DOHH2 (cell line): ENCODE measurements around the gene CSNK2B.
A peak's percentile ranks its signal among the peaks of the same experiment; 100 is the strongest.

Source experiments
- H3F3A ChIP-seq: fragments of 200-600 bp; sonication (generic), shearing (Covaris generic); 2 replicates; pipeline ENCODE4 v1.6.0; 2016; ENCODE audit warnings: antibody characterized with exemption, mild to moderate bottlenecking; ENCODE audit not compliant: control insufficient read depth, insufficient read depth
- H3K27ac ChIP-seq: fragments of 200-600 bp; sonication (generic); 2 replicates; pipeline ENCODE4 v1.5.1; 2014; ENCODE audit warnings: low read depth, mild to moderate bottlenecking, low read length, moderate library complexity
- H3K27me3 ChIP-seq: fragments of 200-600 bp; sonication (generic); 2 replicates; pipeline ENCODE4 v1.6.1; 2014; ENCODE audit warnings: mild to moderate bottlenecking, low read length, mixed read lengths; ENCODE audit not compliant: control insufficient read depth
- H3K36me3 ChIP-seq: fragments of 200-600 bp; sonication (generic); 2 replicates; pipeline ENCODE4 v1.6.1; 2014; ENCODE audit warnings: mild to moderate bottlenecking, low read length, moderate library complexity, mixed read lengths; ENCODE audit not compliant: control insufficient read depth
- H3K4me1 ChIP-seq: fragments of 200-600 bp; sonication (generic); 2 replicates; pipeline ENCODE4 v1.6.1; 2014; ENCODE audit warnings: mild to moderate bottlenecking, low read length, mixed read lengths; ENCODE audit not compliant: control insufficient read depth
- H3K4me2 ChIP-seq: fragments of 200-600 bp; sonication (generic); 2 replicates; pipeline ENCODE4 v1.6.0; 2014; ENCODE audit warnings: mild to moderate bottlenecking, low read length, moderate library complexity
- H3K4me3 ChIP-seq: fragments of 200-600 bp; sonication (generic); 2 replicates; pipeline ENCODE4 v1.5.1; 2014; ENCODE audit warnings: mild to moderate bottlenecking, low read length, mixed read lengths
- H3K79me2 ChIP-seq: fragments of 200-600 bp; sonication (generic); 2 replicates; pipeline ENCODE4 v1.6.1; 2014; ENCODE audit warnings: mild to moderate bottlenecking, low read length, mixed read lengths; ENCODE audit not compliant: control insufficient read depth
- H3K9me2 ChIP-seq: fragments of 200-600 bp; sonication (generic); replicated peaks from 2 replicates; pipeline ENCODE4 v1.6.1; 2014; ENCODE audit warnings: mild to moderate bottlenecking, low read length, mixed read lengths; ENCODE audit not compliant: control insufficient read depth
- H3K9me3 ChIP-seq: fragments of 200-600 bp; sonication (generic); 2 replicates; pipeline ENCODE4 v1.6.1; 2014; ENCODE audit warnings: antibody characterized with exemption, low read length, mixed read lengths; ENCODE audit not compliant: control insufficient read depth, insufficient read depth
- H4K20me1 ChIP-seq: fragments of 200-600 bp; sonication (generic); 2 replicates; pipeline ENCODE4 v1.6.0; 2014; ENCODE audit warnings: low read depth, mild to moderate bottlenecking, antibody characterized with exemption, low read length, moderate library complexity; ENCODE audit not compliant: control insufficient read depth, insufficient read depth
- CTCF ChIP-seq: fragments of 200-600 bp; sonication (generic); IDR thresholded peaks from one replicate; pipeline ENCODE4 v1.5.1; 2014; ENCODE audit warnings: antibody characterized with exemption, mild to moderate bottlenecking, low read depth, low read length; ENCODE audit not compliant: poor library complexity, severe bottlenecking
- EZH2phosphoT487 ChIP-seq: fragments of 200-600 bp; sonication (generic); IDR thresholded peaks from 2 replicates; pipeline ENCODE4 v1.6.1; 2017; ENCODE audit warnings: borderline replicate concordance, mild to moderate bottlenecking, antibody characterized with exemption, low read length, moderate library complexity, mixed read lengths

CSNK2B gene

GRCh38 chr6:31701666-31702404 is 36.0 kb downstream of the CSNK2B start:
- H4K20me1 ChIP-seq: 0 out of 2 replicates have a peak, but pooled peaks cover 4% of the 10 kb centered on the region
- peak overlapping the region; percentile 74 for H3K27ac ChIP-seq
- peaks cover 13% of the 10 kb centered on the region for H3F3A ChIP-seq
- peaks cover 23% of the 10 kb centered on the region for H3K4me1 ChIP-seq
- TF ChIP-seq EZH2phosphoT487 (no peak), CTCF (no peak)
- H3K79me2 ChIP-seq: peaks cover 24% of the 10 kb centered on the region
- H3K9me3 ChIP-seq: no peaks in the 10 kb centered on the region
- peak overlapping the region; percentile 88 for H3K4me3 ChIP-seq
- H3K4me2 ChIP-seq: peak overlapping the region; percentile 74
- peaks cover 30% of the 10 kb centered on the region for H3K36me3 ChIP-seq
- no peaks in the 10 kb centered on the region for H3K9me2 ChIP-seq
- H3K27me3 ChIP-seq: no peaks in the 10 kb centered on the region

- peaks cover 24% of the 10 kb centered on the region for H3K79me2 ChIP-seq
- H3K4me3 ChIP-seq: peak overlapping the region; percentile 88
- no peaks in the 10 kb centered on the region for H3K9me2 ChIP-seq
- H3K27me3 ChIP-seq: no peaks in the 10 kb centered on the region
- no peak for TF ChIP-seq CTCF
- no peak for TF ChIP-seq EZH2phosphoT487
- H3K9me3 ChIP-seq: no peaks in the 10 kb centered on the region
- peaks cover 24% of the 10 kb centered on the region for H3K36me3 ChIP-seq
- H3K4me2 ChIP-seq: peak overlapping the region; percentile 74
- peaks cover 13% of the 10 kb centered on the region for H3F3A ChIP-seq
- H3K27ac ChIP-seq: peak overlapping the region; percentile 74
- H4K20me1 ChIP-seq: 0 out of 2 replicates have a peak, but pooled peaks cover 4% of the 10 kb centered on the region
- peaks cover 23% of the 10 kb centered on the region for H3K4me1 ChIP-seq
Observed at GRCh38 chr6:31702405-31702818, 36.5 kb downstream of the CSNK2B start.

- Histone ChIP-seq H3K4me2 (peak within 1 kb of the TSS; percentile 74), H3K27me3 (no peaks in the 10 kb centered on the region), H4K20me1 (0 out of 2 replicates have a peak, but pooled peaks cover 4% of the 10 kb centered on the region), H3K9me3 (no peaks in the 10 kb centered on the region), H3K27ac (peak within 1 kb of the TSS; percentile 74), H3K4me1 (peaks cover 23% of the 10 kb centered on the region), H3K9me2 (no peaks in the 10 kb centered on the region), H3F3A (peaks cover 7% of the 10 kb centered on the region), H3K79me2 (peaks cover 24% of the 10 kb centered on the region), H3K4me3 (peak within 1 kb of the TSS; percentile 88), H3K36me3 (peaks cover 19% of the 10 kb centered on the region)
- TF ChIP-seq EZH2phosphoT487 (no peak), CTCF (no peak)
Observed at GRCh38 chr6:31702819-31703716, 37.2 kb downstream of the CSNK2B start, which contains the start of gene ABHD16A. Gene ABHD16A, minus strand, starts transcription at chr6:31703324. Its CDS starts 43 bp downstream, at chr6:31703281.
